Neuronal stem cell (in vitro differentiated cells): ENCODE measurements around the gene CPNE4. TPM values are rescaled to one million over a fixed set of nuclear protein-coding genes. Genes with fewer than 3 reads are reported as not detected.
"Not testable (repeated sequence)": the region's sequence is repeated elsewhere in the genome, so short reads cannot be mapped to it uniquely, and the experiment has no call there.

ENCODE experiments used
- DNase-seq: peaks from one replicate; pipeline ENCODE4 v3.0.0-alpha.2; 2013; ENCODE audit warnings: low spot score
- H2AFZ ChIP-seq: one replicate; pipeline ENCODE4 v1.6.1; 2013; ENCODE audit warnings: mild to moderate bottlenecking, low read length, inconsistent platforms
- H2AK5ac ChIP-seq: 2 replicates; pipeline ENCODE4 v1.6.1; 2013; ENCODE audit warnings: low read depth, mild to moderate bottlenecking, inconsistent platforms, low read length, moderate library complexity, mixed read lengths
- H2BK120ac ChIP-seq: 2 replicates; pipeline ENCODE4 v1.6.1; 2013; ENCODE audit warnings: low read depth, mild to moderate bottlenecking, inconsistent platforms, low read length, moderate library complexity, mixed read lengths
- H2BK12ac ChIP-seq: one replicate; pipeline ENCODE4 v1.6.1; 2013; ENCODE audit warnings: low read length, inconsistent platforms
- H2BK15ac ChIP-seq: 2 replicates; pipeline ENCODE4 v1.6.1; 2013; ENCODE audit warnings: mild to moderate bottlenecking, low read length, inconsistent platforms, mixed read lengths
- H2BK5ac ChIP-seq: one replicate; pipeline ENCODE4 v1.6.1; 2013; ENCODE audit warnings: inconsistent platforms, mild to moderate bottlenecking, low read length, moderate library complexity
- H3K14ac ChIP-seq: one replicate; pipeline ENCODE4 v1.6.1; 2013; ENCODE audit warnings: low read length, inconsistent platforms
- H3K18ac ChIP-seq: 2 replicates; pipeline ENCODE4 v1.6.1; 2013; ENCODE audit warnings: low read length, inconsistent platforms
- H3K23ac ChIP-seq: 2 replicates; pipeline ENCODE4 v1.6.1; 2013; ENCODE audit warnings: low read depth, mild to moderate bottlenecking, mixed read lengths, low read length, inconsistent platforms; ENCODE audit not compliant: poor library complexity
- H3K27ac ChIP-seq: replicated peaks from 3 replicates; pipeline ENCODE4 v1.5.1; 2013; ENCODE audit warnings: low read length, inconsistent platforms
- H3K27me3 ChIP-seq, 3 experiments: 2 replicates each; pipeline ENCODE4 v1.6.1; 2013; ENCODE audit warnings: low read length in 3 of 3, mild to moderate bottlenecking in 2 of 3, inconsistent platforms in 1 of 3, low read depth in 1 of 3, mixed read lengths in 1 of 3, moderate library complexity in 1 of 3; ENCODE audit not compliant: control insufficient read depth in 3 of 3, insufficient read depth in 3 of 3
- H3K36me3 ChIP-seq, 2 donors: replicated peaks in 1 of 2; 2 replicates each; pipeline ENCODE4 v1.6.1; 2013; ENCODE audit warnings: low read length in 2 of 2; ENCODE audit not compliant: control insufficient read depth in 2 of 2, insufficient read depth in 2 of 2
- H3K4ac ChIP-seq: 2 replicates; pipeline ENCODE4 v1.6.1; 2013; ENCODE audit warnings: inconsistent platforms, mild to moderate bottlenecking, low read length, moderate library complexity
- H3K4me1 ChIP-seq, 2 donors: 1 replicate in 1 of 2; 2 replicates in 1 of 2; pipeline ENCODE4 v1.6.1; 2013; ENCODE audit warnings: low read length in 2 of 2, low read depth in 1 of 2; ENCODE audit not compliant: control insufficient read depth in 2 of 2, insufficient read depth in 1 of 2
- H3K4me2 ChIP-seq: one replicate; pipeline ENCODE4 v1.6.1; 2013; ENCODE audit warnings: mild to moderate bottlenecking, low read length, inconsistent platforms; ENCODE audit not compliant: insufficient read depth, poor library complexity, severe bottlenecking
- H3K4me3 ChIP-seq, 2 donors: 2 replicates each; pipeline ENCODE4 v1.5.1; 2013; ENCODE audit warnings: low read length in 2 of 2, mild to moderate bottlenecking in 2 of 2, inconsistent platforms in 1 of 2, moderate library complexity in 1 of 2
- H3K79me1 ChIP-seq: one replicate; pipeline ENCODE4 v1.6.1; 2013; ENCODE audit warnings: low read depth, mild to moderate bottlenecking, inconsistent platforms, low read length, moderate library complexity
- H3K9ac ChIP-seq: one replicate; pipeline ENCODE4 v1.6.1; 2013; ENCODE audit warnings: mild to moderate bottlenecking, low read depth, low read length, inconsistent platforms; ENCODE audit not compliant: poor library complexity
- H3K9me3 ChIP-seq, 2 donors: replicated peaks in 1 of 2; 2 replicates each; pipeline versions ENCODE3 to v1.6.1; 2013; ENCODE audit warnings: low read length in 2 of 2, mild to moderate bottlenecking in 2 of 2, inconsistent platforms in 1 of 2, low read depth in 1 of 2, mixed read lengths in 1 of 2, moderate library complexity in 1 of 2; ENCODE audit not compliant: control insufficient read depth in 2 of 2, insufficient read depth in 1 of 2
- H4K8ac ChIP-seq: one replicate; pipeline ENCODE4 v1.6.1; 2013; ENCODE audit warnings: low read depth, mild to moderate bottlenecking, inconsistent platforms, low read length, moderate library complexity
- H4K91ac ChIP-seq: one replicate; pipeline ENCODE4 v1.6.1; 2013; ENCODE audit warnings: low read length, low read depth, mild to moderate bottlenecking, inconsistent platforms; ENCODE audit not compliant: poor library complexity
- WGBS, 2 donors: extraction: QIAGEN DNeasy Blood & Tissue Kit; methylation state at CpG; one replicate each; pipeline ENCODE4 v1.1.7; 2013; ENCODE audit warnings: missing lambda C conversion rate in 2 of 2, mixed read lengths in 1 of 2; ENCODE audit not compliant: insufficient read length in 2 of 2, insufficient replicate concordance in 1 of 2; ENCODE audit errors: extremely low coverage in 2 of 2; 5-methylcytosine and 5-hydroxymethylcytosine counted together
- small RNA-seq: library from polyadenylated mRNA; stranded (forward); fragments of <200 nt; extraction: miRNeasy Mini kit (QIAGEN cat#:217004); gene quantifications from one replicate; pipeline ENCODE3, GENCODE V24; 2013; ENCODE audit not compliant: insufficient read depth

CPNE4 gene

DNA sequence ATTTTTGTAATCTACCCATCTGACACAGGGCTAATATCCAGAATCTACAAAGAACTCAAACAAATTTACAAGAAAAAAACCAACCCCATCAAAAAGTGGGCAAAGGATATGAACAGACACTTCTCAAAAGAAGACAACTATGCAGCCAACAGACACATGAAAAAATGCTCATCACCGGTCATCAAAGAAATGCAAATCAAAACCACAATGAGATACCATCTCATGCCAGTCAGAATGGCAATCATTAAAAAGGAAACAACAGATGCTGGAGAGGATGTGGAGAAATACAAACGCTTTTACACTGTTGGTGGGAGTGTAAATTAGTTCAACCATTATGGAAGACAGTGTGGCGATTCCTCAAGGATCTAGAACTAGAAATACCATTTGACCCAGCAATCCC, 548.3 kb downstream of the CPNE4 start:
- no CpG with 5 or more reads among the region's 3 CpGs for WGBS, 2 donors
- not testable (repeated sequence) for H3K4me2 ChIP-seq, H2BK15ac ChIP-seq, H4K91ac ChIP-seq, H3K79me1 ChIP-seq, H2AFZ ChIP-seq, H3K27ac ChIP-seq, H3K4me3 ChIP-seq, H3K9me3 ChIP-seq, H2BK12ac ChIP-seq, H2AK5ac ChIP-seq, H2BK5ac ChIP-seq, H4K8ac ChIP-seq, H3K27me3 ChIP-seq, H3K18ac ChIP-seq, H3K14ac ChIP-seq, H3K4ac ChIP-seq, H2BK120ac ChIP-seq, DNase-seq, H3K4me1 ChIP-seq, H3K23ac ChIP-seq, H3K9ac ChIP-seq
- H3K36me3 ChIP-seq: peaks cover 3 to 93% of the 10 kb centered on the region in 2 donors

DNA sequence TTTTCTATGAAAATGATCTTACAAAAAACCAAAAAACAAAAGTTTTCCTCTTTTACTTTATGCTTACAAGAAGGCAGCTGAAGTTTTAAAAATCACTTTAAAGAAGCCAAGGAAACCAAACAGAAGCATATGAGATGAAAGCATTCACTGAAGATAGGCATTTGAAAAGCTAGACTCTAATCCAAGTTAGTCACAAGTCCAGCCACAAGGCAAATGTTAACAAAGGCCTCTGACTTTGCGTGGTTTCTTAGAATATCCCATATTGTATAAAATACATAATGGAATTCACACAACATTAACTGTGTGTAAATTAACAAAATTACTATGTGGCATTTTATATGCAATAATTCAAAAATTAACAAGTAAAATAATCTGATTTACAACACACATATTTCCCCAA, 549.7 kb downstream of the CPNE4 start:
- no peak overlapping the region for H2BK5ac ChIP-seq
- H3K14ac ChIP-seq: no peak overlapping the region
- H2BK12ac ChIP-seq: no peak overlapping the region
- no peak overlapping the region for H4K8ac ChIP-seq
- no CpG with 5 or more reads among the region's 1 CpG for WGBS, 2 donors
- no peak for DNase-seq
- H3K79me1 ChIP-seq: no peaks in the 10 kb centered on the region
- H3K4me3 ChIP-seq: no peak overlapping the region
- no peaks in the 10 kb centered on the region for H3K27me3 ChIP-seq
- H3K4me1 ChIP-seq: no peaks in the 10 kb centered on the region
- H3K23ac ChIP-seq: no peak overlapping the region
- H4K91ac ChIP-seq: no peak overlapping the region
- no peak overlapping the region for H2AFZ ChIP-seq
- no peak overlapping the region for H2BK15ac ChIP-seq
- no peak overlapping the region for H2BK120ac ChIP-seq
- H3K18ac ChIP-seq: no peak overlapping the region
- no peak overlapping the region for H3K4ac ChIP-seq
- peaks cover 3 to 93% of the 10 kb centered on the region in 2 donors for H3K36me3 ChIP-seq
- H3K27ac ChIP-seq: no peak overlapping the region
- no peak overlapping the region for H3K9ac ChIP-seq
- H3K4me2 ChIP-seq: no peak overlapping the region
- H3K9me3 ChIP-seq: peaks cover 0 to 9% of the 10 kb centered on the region in 2 donors
- H2AK5ac ChIP-seq: no peak overlapping the region

DNA sequence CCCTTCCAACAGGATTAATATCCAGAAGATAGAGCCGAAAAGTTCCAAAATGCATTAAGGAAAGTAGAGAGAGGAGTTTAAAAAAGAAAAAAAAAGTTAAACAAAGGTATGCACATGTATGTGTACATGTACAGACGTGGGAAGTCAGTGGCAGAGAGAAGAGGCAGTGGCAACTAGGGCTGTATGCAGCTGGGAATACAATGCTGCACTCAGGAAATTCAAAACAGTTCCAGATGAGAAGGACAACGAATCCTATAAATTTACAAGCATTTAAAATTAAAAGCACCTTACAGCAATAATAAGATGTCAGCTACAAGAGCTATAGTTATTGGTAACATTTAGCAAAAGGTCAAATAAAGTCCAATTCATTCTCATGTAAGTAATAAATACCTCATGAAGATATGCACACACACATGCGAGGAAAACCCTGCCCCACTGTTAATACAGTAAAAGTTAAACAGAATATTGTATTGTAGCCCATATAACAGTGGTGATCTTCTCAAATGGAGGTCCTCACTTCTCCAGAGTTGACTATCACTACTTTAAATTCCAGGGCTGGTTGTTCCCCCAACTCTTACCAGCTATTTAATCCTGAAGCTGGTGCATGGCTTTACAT, 550.2 kb downstream of the CPNE4 start:
- H3K27ac ChIP-seq: no peak overlapping the region
- no peak overlapping the region for H2BK12ac ChIP-seq

More for the DNA sequence above, 550.2 kb downstream of the CPNE4 start:
- Histone ChIP-seq H2AFZ (no peak overlapping the region), H3K27me3 (no peaks in the 10 kb centered on the region), H2BK120ac (no peak overlapping the region), H3K4me1 (no peaks in the 10 kb centered on the region), H3K23ac (no peak overlapping the region), H3K18ac (no peak overlapping the region), H3K79me1 (no peaks in the 10 kb centered on the region), H3K9ac (no peak overlapping the region), H3K4me2 (no peak overlapping the region), H2BK5ac (no peak overlapping the region), H3K4me3 (no peak overlapping the region), H2BK15ac (no peak overlapping the region), H3K9me3 (peaks cover 0 to 9% of the 10 kb centered on the region in 2 donors), H2AK5ac (no peak overlapping the region), H3K14ac (no peak overlapping the region), H3K36me3 (peaks cover 3 to 93% of the 10 kb centered on the region in 2 donors), H3K4ac (no peak overlapping the region), H4K91ac (no peak overlapping the region), H4K8ac (no peak overlapping the region)
- no peak for DNase-seq
- no CpG with 5 or more reads among the region's 4 CpGs for WGBS, 2 donors

Small RNA genes within 50 kb of the gene (small RNA-seq; reads per million reads assigned to genes)
- gene AC107027.2: not detected
- gene MIR5704: not detected
